GM12891 (cell line): ENCODE results near the gene TBX4.

Experiments
- POLR2A ChIP-seq: IDR thresholded peaks from 2 replicates; pipeline ENCODE4 v1.6.1; 2011; ENCODE audit warnings: low read depth, low read length, control low read depth
- POLR2AphosphoS5 ChIP-seq: IDR thresholded peaks from 2 replicates; pipeline ENCODE4 v1.6.1; 2011; ENCODE audit warnings: low read depth, low read length, control low read depth
- POU2F2 ChIP-seq: IDR thresholded peaks from 2 replicates; pipeline ENCODE4 v1.6.1; 2011; ENCODE audit warnings: low read depth, mild to moderate bottlenecking, control low read depth, low read length, moderate library complexity
- TAF1 ChIP-seq: IDR thresholded peaks from 2 replicates; pipeline ENCODE4 v1.6.1; 2011; ENCODE audit warnings: low read depth, low read length, control low read depth

DNA sequence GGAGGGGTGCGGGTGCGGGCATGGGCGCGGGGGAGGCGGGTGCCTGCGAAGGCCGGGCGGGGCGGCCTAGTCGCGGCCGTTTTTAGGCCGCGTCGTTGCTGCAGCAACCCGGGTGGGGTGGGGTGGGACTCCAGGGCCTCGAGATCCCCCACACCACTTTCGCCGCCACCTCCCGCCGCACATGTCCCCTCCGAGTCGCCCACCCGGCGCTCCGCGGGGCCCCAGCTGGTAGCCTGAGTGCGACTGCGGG is 41.3 kb upstream of the TBX4 start:
- TF ChIP-seq TAF1, result no peak
- TF ChIP-seq POU2F2, result no peak
- TF ChIP-seq POLR2A, result no peak
- no peak for TF ChIP-seq POLR2AphosphoS5
